GM12875 (cell line): Measurements from ENCODE around the gene VPS50.
"Not testable (repeated sequence)": the region's sequence is repeated elsewhere in the genome, so short reads cannot be mapped to it uniquely, and the experiment has no call there.

Experiments
- H3K4me3 ChIP-seq: one replicate; pipeline ENCODE4 v1.5.1; 2011; ENCODE audit warnings: low read depth, low read length, control low read depth
- CTCF ChIP-seq: IDR thresholded peaks from 2 replicates; pipeline ENCODE4 v1.5.1; 2011; ENCODE audit warnings: low read depth, mild to moderate bottlenecking, control low read depth, inconsistent platforms, low read length, moderate library complexity, borderline replicate concordance; ENCODE audit not compliant: insufficient read depth

VPS50 gene

DNA sequence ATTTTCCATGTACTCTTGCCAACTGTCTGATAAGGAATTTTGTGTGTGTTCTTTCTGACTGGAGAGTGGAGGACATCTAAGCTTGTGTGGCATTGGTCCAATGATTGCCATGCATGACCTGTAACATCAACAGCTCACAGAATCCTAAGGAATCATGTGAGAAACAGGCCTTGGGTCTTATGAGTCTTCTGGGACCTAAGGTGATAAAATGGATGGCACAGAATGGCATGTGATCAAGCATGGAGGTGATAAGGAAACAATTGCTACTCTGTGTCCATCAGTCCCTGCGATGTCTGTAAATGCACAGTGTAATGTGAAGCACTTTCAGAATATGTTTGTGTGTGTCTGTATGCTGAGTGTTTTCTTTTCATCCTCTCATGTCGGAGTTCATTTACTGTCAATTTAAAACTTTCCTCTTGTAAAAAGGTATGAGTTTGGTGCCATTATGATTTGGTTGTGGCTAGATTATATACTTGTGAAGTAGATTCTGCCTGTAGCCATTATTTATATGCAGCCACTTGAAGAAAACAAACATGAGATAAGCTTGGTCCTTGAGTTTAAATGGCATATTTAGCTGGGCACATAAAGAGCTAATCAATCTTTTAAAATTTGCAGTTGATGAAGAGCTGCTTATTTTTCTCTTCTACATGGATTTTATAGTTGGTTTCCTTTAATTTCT, 127.5 kb downstream of the VPS50 start:
- no peak for TF ChIP-seq CTCF
- H3K4me3 ChIP-seq = no peak overlapping the region

- TF ChIP-seq CTCF = no peak
- no peak overlapping the region for H3K4me3 ChIP-seq
These were observed 129.7 kb downstream of the VPS50 start for GRCh38 chr7:93361853-93362252.

- TF ChIP-seq CTCF = no peak
- no peak overlapping the region for H3K4me3 ChIP-seq
These were observed 132.6 kb downstream of the VPS50 start for GRCh38 chr7:93364806-93365205.

DNA sequence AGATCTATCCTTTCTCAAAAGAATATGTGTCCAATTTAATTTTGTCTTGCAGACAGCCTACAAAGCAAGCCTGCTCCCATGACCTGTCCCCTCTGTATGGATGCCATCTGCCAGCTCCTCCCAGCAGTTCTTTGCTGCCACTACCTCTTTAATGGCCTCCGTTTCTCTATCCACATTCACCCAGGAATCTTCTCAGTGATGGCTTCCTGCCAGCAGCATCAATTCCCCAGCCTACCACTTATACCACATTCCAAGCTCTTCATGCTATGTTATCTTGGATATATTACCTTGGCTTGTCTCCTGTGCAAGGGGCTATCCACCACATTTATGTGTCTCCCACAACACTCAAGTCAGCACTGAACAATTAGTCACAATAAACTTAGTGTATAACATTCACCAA, 133.2 kb downstream of the VPS50 start:
- no peak overlapping the region for H3K4me3 ChIP-seq
- TF ChIP-seq CTCF = no peak

DNA sequence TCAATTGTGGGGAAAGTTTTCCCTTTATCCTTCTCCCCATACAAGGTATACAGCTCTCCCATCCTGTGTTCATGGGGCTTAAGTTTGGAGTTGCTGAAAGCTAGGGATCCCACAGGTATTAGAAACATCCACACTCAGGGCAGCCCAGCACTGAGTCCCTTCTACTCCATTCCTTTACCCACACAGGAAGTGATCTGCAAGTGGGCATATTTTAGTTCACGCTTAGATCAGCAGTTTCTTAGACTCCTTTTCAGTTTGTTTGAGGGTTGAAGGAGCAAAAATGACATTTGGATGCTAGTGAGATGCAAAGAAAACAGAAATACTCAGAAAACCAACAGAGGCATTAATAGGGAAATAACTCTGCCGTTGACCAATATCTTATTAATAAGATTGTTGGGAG, 134.7 kb downstream of the VPS50 start:
- TF ChIP-seq CTCF = no peak
- no peak overlapping the region for H3K4me3 ChIP-seq

DNA sequence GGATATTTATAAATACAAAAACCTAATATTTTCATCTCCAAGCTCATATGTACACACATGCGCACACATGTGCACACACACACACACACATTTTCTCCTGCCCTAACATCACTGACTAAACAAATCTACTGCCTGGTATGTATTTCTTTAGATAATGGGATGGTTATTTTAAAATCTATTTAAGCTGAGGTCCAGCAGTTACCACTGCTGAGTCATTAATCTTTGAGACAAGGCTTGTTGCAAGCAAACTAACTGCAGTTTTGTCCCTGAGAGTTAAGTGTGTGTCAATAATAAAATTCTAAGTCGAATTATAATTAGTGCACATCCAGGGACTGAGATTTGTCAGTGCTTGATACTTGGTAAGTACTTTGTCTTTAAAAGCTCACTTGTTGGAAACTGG, 135.1 kb downstream of the VPS50 start:
- no peak for TF ChIP-seq CTCF
- H3K4me3 ChIP-seq = no peak overlapping the region

GRCh38 chr7:93370937-93371336, 138.8 kb downstream of the VPS50 start:
- not testable (repeated sequence) for H3K4me3 ChIP-seq

DNA sequence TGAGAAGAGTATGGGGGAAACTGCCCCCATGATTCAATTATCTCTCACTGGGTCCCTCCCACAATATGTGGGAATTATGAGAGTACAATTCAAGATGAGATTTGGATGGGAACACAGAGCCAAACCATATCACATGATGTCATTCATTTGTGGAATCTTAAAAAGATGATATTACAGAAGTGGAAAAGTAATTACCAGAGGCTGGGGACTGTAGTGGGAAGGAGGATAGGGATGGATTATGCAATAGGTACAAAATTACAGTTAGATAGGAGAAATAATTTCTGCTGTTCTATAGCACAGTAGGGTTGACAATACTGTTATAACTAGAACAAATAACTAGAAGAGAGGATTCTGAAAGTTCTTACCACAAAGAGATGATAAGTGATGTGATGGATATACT, 141.4 kb downstream of the VPS50 start:
- no peak overlapping the region for H3K4me3 ChIP-seq
- no peak for TF ChIP-seq CTCF
